Pulmonary artery endothelial cell (primary cell): ENCODE measurements around the gene MLLT6. TPM values are rescaled to one million over a fixed set of nuclear protein-coding genes. Genes with fewer than 3 reads are reported as not detected.
A peak's percentile ranks its signal among the peaks of the same experiment; 100 is the strongest.

Experiments used
- DNase-seq: peaks from one replicate; pipeline ENCODE4 v3.0.0-alpha.2; 2011; ENCODE audit warnings: low read depth, low spot score
- total RNA-seq: library from RNA; depleted of rRNA; stranded (reverse); fragments of >200 nt; gene quantifications from 2 replicates; pipeline ENCODE4 v1.2.3, GENCODE V29; 2014

The MLLT6 gene
- total RNA-seq, 1 donor from 2014 or later = 26.8 TPM

GRCh38 chr17:38674749-38675615 lies 30.1 kb upstream of the MLLT6 start, which contains the start of gene EPOP:
EPOP (minus strand) TSS chr17:38674957; CDS start chr17:38674495, 462 bp downstream.
- no peak for DNase-seq

GRCh38 chr17:38676706-38677504 lies 28.2 kb upstream of the MLLT6 start:
- peak; percentile 48 for DNase-seq

DNA sequence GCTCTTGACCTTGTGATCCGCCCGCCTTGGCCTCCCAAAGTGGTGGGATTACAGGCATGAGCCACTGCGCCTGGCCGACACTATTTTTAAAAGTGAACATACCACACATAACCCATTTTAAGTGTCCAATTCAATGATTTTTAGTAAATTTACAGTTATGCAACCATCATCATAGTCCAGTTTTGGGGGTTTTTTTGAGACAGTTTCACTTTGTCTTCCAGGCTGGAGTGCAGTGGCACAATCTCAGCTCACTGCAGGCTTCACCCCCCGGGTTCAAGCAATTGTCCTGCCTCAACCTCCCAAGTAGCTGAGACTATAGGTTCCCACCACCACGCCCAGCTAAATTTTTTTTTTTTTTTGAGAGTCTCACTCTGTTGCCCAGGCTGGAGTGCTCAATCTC lies 27.3 kb upstream of the MLLT6 start:
- DNase-seq = no peak

DNA sequence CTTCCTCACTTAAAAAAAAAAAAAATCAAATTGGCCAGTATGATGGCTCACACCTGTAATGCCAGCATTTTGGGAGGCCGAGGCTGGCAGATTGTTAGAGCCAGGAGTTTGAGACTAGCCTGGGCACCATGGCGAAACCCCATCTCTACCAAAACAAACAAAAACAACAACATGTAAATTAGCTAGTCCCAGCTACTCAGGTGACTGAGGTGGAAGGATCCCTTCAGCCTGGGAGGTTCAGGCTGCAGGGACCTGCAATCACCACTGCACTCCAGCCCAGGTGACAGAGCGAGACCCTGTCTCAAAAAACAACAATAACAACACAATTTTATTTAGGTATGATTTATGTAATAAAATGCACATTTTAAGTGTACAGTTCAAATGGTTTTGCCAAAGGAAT lies 24.0 kb upstream of the MLLT6 start:
- no peak for DNase-seq

DNA sequence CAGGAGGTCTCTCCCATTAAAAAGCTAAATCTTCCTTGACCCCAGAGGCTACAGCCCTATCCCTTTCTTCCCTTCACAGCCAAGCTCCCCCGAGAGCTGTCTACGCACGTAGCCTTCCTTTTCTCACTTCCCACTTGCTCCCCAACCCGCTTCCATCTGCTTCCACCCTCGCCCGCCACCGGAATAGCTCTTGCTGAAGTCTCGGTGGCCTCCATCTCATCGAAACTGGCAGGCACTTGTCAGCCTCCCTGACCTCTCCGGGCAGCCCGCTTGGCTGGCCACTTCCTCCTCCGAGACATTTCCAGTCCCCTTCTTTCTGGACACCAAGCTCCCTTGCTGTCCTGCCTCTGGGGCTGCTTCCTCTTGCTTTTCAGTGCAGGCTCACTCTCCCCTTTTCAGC lies 19.6 kb upstream of the MLLT6 start:
- no peak for DNase-seq

DNA sequence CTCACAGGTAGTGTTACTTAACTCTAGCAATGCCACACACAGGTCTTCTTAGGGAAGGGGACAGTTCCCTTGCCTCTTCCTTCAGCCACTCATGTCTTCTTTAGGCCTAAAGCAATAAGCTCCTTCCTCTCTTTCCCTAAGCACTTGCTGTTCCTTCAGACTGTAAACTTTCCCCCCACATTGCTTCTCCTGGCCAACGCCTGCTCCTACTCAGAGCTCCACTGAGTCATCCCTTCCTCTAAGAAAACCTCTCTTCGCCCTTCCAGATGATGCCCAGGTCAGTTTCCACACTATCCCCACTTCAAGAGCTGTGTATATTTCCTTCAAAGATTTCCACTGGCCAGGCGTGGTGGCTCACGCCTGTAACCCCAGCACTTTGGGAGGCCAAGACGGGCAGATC lies 17.8 kb upstream of the MLLT6 start:
- DNase-seq = no peak

DNA sequence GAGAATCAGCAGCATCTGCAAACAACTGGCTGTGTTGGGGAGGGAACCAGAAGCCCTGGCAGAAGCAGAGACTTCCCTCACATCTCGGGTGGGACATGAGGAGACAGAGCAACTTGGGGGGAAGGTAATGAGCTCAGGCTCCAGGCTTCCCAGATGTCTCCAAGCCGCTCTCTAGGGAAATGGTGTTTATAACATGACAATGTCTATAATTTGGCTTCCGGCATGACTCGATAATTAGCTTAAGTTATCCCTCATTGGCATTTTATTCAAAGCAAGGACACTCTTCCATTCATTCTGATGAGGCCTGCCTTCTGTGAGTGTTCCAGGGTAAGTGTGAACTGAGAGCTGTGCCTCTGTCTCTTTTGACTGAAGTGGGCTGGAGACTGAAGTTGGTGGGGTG lies 14.7 kb upstream of the MLLT6 start:
- DNase-seq = no peak

DNA sequence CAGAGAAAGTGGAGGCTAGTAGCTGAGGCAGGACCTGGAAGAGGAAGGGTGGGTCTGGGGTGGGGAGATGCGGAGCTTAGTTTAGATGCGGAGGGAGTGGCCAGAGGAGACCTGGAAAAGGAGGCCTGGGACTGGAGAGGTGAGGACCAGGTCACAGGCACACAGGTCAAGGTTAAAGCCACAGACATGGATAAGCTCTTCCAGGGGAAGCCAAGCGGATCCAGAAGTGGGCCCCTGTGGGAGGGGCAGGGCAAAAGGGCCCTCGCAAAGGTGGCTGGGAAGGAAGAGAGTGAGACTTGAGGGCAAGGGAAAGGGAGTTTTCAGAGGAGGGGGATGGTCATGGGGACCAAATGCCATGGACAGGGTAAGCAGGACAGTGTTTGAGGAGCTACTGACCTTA lies 13.9 kb upstream of the MLLT6 start:
- DNase-seq = no peak

DNA sequence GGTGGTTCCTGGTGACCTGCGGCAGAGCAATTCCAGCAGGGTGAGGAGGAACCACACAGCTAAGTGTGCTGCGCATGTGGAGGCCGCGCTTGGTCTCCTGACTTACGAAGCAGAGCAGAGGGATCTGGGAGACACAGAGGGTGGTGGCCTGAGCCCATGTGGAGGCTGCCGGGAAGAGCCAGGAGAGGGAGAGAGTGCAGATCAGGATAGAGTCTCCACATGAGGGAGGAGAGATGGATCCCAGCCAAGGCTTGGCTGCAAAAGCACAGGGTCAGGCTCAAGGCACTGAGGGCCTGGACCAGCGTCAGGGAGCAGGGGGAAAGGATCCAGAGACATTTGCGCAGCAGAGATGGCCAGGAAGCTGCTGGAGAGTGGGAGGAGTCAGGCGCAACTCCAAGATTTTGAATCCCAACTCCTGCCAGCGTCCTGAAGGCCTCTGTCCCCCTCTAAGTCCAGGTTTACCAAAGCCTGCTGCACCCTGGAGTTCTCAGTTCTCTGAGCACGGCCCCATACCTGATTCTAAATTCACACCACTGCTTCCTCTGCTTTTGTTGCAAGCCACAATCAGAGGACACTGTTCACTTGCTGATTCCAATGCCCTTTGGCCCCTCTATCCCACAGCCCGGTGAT lies 11.3 kb upstream of the MLLT6 start:
- DNase-seq = no peak

DNA sequence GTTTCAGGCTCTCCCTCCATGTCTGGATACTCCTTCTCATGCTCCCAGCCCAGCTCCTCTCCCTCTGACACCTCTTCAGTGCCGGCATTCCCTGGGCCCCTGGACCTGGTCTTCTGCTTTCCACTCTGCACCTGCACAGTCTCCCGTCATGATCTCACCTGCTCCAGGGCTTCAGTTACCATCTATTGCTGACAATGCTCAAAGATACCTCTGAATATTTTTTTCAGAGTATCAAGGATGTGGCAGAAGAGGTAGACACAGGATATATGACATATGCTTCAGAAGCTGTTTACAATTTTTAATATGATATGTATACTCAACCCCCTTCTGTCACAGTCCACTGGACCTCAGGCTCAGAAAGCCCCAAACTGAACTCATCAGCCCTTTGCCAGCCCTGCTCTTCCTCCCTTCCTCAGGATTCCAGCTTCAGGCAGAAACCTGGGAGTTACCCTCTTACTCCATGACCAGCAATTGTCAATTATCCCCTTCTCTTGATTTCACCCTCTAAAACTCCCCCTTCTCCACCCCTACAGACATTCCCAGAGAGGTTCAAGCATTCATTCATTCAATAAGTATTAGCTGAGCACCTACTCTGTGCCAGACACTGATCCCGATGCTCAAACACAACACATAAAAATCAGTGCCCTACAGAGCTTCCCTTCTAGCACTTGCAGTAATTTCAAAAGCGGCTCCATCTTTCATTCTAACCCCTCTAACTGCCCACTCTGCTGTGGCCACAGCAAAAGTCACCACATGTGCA lies 7.8 kb upstream of the MLLT6 start:
- no peak for DNase-seq

GRCh38 chr17:38698760-38699159 lies 6.3 kb upstream of the MLLT6 start:
- DNase-seq = no peak

DNA sequence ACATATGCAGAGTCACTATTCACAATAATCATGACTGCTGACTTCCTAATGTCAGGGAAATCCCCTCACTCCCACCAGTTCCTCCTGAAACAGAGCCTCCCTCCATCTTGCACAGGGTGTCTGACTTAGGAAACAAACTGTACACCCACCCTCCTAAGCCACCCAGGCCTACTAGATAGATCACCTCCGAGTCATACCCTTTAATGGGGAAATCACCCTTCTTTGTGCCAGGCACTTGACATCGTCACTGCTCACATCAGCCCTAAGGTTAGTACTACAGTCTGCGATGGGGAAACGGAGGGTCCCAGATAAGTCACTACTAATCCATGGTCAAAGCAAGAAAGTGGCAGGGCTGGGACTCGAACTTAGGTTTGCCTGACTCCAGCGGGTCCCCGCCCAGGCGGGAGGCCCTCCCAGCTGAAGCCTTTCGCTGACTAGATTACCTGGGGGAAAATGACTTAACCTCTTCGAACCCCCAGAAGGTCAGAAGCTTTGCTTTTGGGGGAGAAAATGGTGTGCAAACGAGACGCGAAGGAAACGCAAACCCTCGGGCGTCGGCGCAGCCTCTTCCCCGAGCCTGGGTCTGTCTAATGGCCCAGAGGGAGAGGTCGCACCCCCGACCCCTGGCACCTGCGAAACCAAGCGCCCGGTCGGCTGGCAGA lies 3.4 kb upstream of the MLLT6 start:
- no peak for DNase-seq

DNA sequence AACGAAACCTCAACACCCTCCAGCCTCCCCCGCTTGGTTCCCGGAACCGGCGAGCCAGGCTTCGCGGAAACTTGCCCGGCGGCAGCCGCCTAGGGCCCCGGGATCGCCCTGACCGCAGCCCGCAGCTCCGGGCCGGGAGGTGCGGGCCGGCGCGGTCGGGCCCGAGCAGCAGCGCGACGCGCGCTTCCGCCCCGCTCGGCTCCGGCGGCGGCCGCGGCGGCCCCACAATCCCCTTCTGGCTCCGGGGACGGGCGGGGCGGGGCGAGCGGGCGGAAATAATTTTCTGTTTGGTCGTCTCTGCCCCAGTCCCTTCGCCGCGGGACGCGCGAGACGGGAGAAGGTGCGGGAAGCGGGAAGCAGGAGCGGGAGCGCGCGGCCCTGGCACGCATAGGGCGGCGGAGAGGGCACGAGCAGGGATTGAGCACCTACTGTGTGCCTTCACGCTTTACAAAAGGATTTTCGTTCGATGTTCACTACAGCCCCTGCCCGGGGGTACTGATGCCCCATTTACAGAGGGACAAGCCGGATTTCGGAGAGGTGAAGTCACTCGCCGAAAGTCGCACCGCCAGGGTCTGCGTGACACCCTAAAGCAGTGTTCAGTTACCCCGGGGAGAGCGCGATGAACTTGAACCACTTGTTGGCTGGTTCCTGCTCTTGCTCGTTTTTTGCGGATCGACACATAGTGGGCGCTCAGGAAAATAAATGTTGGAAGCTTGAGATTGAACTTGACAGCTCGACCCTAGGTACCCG lies 2.7 kb upstream of the MLLT6 start:
- DNase-seq = peak; percentile 36

DNA sequence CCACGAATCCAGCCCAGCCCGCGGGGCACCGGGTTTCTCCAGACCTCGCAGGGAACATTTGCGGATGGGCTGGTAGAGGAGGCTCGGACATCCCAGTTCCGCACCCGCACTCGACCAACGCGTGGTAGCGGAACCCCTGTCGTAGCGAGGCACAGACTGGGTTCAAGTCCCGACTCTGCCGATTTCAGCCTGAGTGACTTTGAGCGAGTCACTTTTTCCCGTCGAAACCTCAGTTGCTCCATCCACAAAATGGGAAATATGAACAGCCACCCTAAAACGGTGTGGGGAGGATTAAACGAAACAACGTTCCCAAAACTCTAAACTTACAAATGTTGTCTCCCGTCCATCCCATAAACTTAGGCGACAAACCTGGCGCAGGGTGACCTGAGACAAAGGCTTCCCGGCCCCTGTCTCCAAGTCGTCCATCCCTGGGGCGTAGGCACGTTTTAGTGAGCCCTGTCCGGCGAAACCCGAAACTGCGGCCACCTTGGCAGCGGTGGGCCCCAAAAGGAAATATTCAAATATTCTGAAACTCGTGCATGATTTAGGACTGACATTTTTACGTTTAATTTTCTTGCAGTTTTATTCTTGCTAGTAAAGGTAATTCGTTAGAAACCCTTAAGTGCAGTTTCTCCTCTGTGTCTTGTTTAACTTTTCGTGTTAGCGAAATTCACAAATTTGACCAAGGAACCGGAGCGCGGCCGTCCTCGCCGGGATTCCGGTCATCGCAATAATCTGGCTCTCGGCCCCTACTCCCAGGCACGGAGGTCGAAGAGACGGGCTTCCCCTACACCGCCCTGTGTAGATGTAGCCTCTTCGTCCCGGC lies 1.9 kb upstream of the MLLT6 start:
- no peak for DNase-seq

DNA sequence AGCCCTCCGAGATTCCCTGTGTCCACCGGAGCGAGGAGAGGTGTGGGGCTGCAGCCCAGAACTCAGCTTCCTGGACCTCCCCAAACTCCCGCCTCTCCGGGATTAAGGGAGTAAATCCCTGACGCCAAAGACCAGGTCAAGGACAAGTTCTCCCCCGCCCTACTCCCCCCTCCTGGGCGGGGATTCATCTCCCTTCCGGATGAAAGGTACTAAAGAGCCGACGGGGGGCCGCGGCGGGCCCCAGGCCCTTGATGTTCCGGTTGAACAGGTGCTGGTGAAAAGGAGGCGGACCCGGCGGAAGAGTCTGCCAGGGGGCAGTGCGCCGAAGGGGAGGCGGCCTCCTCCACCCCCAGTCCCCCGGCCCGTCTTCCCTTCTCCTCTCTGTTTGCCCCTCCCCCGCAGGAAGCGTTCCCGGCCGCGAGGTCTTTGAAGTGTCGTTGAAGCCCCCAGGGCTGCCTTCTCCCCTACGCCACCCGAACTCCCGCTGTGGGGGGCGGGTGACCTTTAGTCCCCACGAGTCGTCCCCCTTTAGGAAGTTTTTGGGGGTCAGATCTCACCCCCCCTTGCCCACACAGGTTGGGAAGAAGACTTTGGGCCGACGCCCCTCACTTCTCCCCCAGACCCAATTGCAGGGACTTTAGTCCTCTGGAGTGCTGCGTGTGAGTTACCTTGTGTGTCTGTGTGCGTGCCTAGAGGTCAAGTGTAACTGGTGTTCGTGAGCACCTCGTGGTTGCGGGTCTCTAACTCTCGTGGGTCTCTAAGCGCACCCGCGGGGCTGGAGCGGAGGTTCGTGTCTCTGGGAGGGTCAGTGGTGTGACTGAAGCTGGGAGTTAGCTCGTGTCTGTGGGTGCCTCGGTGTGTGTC lies 1.1 kb upstream of the MLLT6 start:
- DNase-seq = no peak

DNA sequence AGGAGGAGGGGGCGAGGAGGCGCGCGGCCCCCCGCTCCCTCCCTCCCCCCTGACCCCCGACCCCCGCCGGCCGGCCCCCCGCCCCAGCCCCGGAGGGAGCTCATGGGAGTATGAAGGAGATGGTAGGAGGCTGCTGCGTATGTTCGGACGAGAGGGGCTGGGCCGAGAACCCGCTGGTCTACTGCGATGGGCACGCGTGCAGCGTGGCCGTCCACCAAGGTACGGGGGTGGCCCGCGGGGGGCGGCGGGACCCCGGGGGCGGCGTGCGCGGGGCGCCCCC lies 390 bp downstream of the MLLT6 start:
- no peak for DNase-seq

GRCh38 chr17:38705803-38706504 lies 881 bp downstream of the MLLT6 start:
- DNase-seq = no peak
